Upper lobe of right lung (tissue), 1 donor: ENCODE measurements around the gene PTPMT1. TPM values are rescaled to one million over a fixed set of nuclear protein-coding genes. Genes with fewer than 3 reads are reported as not detected.
A peak's percentile ranks its signal among the peaks of the same experiment; 100 is the strongest.
"Not testable (repeated sequence)": the region's sequence is repeated elsewhere in the genome, so short reads cannot be mapped to it uniquely, and the experiment has no call there.

ENCODE experiments used
- ATAC-seq: fragments of 200-7000 bp; cut with Tn5 transposase; one replicate; pipeline ENCODE4 v1.9.1; 2020; ENCODE audit warnings: mild to moderate bottlenecking, moderate library complexity
- DNase-seq: peaks from one replicate; pipeline ENCODE4 v3.0.0-alpha.2; 2020
- H3K27ac ChIP-seq: fragments of 200-600 bp; one replicate; pipeline ENCODE4 v1.8.0; 2022
- H3K27me3 ChIP-seq: fragments of 200-600 bp; one replicate; pipeline ENCODE4 v1.8.0; 2022; ENCODE audit warnings: mild to moderate bottlenecking
- H3K36me3 ChIP-seq: fragments of 200-600 bp; one replicate; pipeline ENCODE4 v1.8.0; 2022
- H3K4me1 ChIP-seq: fragments of 200-600 bp; one replicate; pipeline ENCODE4 v1.8.0; 2022
- H3K4me3 ChIP-seq: fragments of 200-600 bp; one replicate; pipeline ENCODE4 v1.8.0; 2022; ENCODE audit warnings: mild to moderate bottlenecking
- H3K9me3 ChIP-seq: fragments of 200-600 bp; one replicate; pipeline ENCODE4 v1.8.0; 2022
- intact Hi-C: fragments of 100-400 bp; cut with DNase I; formaldehyde crosslinking; loops from one replicate; pipeline ENCODE4 v1.11.0; 2022
- total RNA-seq: library from RNA; stranded (reverse); fragmentation: NEBNext Ultra II Directional; extraction: Animal tissue kit (Norgen Biotek cat#: 25700); gene quantifications from one replicate; pipeline ENCODE4 v1.2.1, GENCODE V29; 2021
- TF ChIP-seq, protein P1 (sequence below): fragments of 200-600 bp; IDR thresholded peaks from one replicate; pipeline ENCODE4 v1.8.0; 2022; ENCODE audit warnings: antibody characterized with exemption
- donor health status: DM: no; HTN: yes; CAD: no; lungs with severe emphysema.

PTPMT1 gene
- total RNA-seq, 1 donor from 2014 or later: 75.6 TPM

DNA sequence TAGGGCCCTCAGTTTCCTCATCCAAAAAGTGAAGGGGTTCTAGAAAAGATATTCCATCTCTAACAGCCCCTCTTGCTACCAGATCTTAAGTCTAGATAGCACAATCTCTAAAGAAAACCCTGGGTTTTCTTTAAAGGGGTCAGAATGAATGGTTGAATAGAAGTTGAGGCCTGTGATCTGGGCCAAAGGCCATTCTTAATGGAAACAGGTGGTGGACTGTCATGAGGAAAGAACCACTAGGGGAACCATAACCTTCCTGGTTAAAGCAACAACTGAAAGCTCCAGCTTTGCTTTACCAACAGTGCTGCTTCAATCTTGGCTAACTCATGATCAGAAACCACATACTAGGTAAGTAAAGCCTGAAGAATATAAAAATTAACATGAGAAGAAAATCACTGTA lies 14.3 kb upstream of the PTPMT1 start:
- no peak for ATAC-seq
- no peak for DNase-seq
- intact Hi-C loops: no loop called here
- TF ChIP-seq, protein P1, sequence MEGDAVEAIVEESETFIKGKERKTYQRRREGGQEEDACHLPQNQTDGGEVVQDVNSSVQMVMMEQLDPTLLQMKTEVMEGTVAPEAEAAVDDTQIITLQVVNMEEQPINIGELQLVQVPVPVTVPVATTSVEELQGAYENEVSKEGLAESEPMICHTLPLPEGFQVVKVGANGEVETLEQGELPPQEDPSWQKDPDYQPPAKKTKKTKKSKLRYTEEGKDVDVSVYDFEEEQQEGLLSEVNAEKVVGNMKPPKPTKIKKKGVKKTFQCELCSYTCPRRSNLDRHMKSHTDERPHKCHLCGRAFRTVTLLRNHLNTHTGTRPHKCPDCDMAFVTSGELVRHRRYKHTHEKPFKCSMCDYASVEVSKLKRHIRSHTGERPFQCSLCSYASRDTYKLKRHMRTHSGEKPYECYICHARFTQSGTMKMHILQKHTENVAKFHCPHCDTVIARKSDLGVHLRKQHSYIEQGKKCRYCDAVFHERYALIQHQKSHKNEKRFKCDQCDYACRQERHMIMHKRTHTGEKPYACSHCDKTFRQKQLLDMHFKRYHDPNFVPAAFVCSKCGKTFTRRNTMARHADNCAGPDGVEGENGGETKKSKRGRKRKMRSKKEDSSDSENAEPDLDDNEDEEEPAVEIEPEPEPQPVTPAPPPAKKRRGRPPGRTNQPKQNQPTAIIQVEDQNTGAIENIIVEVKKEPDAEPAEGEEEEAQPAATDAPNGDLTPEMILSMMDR: peak; percentile 14
- Histone ChIP-seq H3K36me3 (no peaks in the 10 kb centered on the region), H3K4me3 (peak overlapping the region; percentile 94), H3K9me3 (no peaks in the 10 kb centered on the region), H3K4me1 (peaks cover 55% of the 10 kb centered on the region), H3K27ac (peak overlapping the region; percentile 93), H3K27me3 (no peaks in the 10 kb centered on the region)

DNA sequence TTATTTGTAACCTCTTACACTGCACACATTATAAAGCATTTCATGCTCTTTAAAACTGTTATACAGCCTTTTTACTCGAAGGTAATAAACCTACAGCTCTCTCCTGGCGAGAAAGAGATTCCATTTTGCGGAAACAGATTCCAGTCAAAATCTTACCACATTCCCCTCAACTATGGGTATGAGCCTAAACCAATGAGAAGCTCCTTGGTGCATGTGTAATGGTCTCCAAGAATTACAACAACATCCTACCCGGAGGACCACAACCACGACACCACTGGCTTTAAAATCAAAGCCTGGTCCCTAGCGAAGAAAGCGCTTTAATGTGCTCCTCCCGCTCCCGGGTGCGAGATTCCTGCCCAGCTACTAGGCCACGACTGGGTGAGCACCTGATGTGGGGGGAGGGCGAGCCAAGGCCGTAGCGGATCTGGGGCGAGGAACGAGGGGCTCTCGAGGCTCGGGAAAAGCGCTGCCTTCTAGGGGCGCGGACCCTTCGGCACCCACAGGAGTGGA lies 13.3 kb upstream of the PTPMT1 start:
- Histone ChIP-seq H3K36me3 (no peaks in the 10 kb centered on the region), H3K4me1 (peaks cover 50% of the 10 kb centered on the region), H3K4me3 (peak overlapping the region; percentile 94), H3K27ac (peak overlapping the region; percentile 93), H3K9me3 (no peaks in the 10 kb centered on the region), H3K27me3 (no peaks in the 10 kb centered on the region)
- DNase-seq: peak; percentile 72
- TF ChIP-seq, protein P1: no peak
- peak; percentile 17 for ATAC-seq
- intact Hi-C loops: no loop called here

DNA sequence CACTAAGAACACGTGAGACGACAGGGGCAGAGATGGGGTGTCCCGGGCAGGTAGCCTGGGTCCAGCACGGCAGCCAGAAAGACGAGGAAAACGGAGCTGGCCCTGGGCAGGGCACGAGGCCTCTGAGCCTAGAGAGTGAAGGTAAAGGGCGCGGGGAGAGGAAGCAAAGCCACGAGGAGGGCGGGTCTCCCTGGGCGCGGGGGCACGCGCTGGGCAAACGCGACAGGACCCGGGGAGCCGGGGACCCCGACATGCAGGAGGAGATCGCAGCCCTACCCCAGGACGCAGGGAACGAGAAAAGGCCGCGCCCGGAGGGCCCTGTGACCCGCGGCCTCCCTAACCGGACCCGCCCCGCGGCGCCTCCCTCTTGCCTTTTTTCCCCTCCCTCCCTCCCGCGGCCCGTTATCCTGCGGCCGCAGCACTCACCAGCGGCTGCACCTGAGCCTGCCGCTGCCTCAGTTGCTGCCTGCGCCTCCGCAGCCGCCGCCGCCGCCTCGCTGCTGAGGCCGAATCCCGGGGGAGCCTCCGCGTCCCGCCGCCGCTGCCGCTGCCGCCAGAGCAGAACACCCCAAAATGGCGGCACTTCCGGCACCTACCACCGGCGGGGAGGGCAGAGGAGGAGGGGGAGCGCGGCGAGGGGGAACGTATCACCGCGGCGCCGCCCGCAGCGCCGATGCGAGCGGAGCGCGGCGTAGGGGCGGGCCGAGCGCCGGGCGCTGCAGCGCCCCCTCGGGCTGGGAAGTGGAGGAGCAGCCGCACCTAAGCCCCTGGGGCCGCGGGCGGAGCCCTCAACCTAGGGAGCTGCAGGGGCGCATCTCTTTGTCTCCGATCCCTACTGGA lies 12.6 kb upstream of the PTPMT1 start, which contains the start of gene CELF1:
TSS of gene CELF1 (minus strand) at position 567 of the 840 bp plus-strand sequence. CDS start 53,609 bp downstream, outside the sequence.
- ATAC-seq (peak; percentile 99), DNase-seq (peak; percentile 96)
- peak within 1 kb of the TSS; percentile 93 for H3K27ac ChIP-seq
- TF ChIP-seq, protein P1: peak; percentile 91
- H3K4me1 ChIP-seq: peaks cover 44% of the 10 kb centered on the region
- H3K36me3 ChIP-seq: no peaks in the 10 kb centered on the region
- intact Hi-C loops: no loop called here
- no peaks in the 10 kb centered on the region for H3K27me3 ChIP-seq
- no peaks in the 10 kb centered on the region for H3K9me3 ChIP-seq
- H3K4me3 ChIP-seq: peak within 1 kb of the TSS; percentile 94

DNA sequence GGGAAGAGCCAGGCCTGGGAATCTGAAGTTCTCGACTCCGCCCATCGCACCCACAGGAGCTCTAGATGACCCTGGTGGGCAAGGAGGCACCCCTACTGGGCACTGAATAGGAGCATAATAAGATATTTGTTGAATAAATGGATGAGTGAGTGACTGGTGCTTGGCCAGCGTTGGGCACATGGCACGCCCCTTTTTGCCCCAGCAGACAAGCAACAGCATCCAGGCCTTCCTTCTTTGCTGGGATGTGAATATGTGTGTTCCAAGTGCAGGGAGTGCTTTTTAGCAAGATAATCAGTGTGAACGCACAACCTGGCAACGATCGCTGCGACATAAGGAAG lies 12.0 kb upstream of the PTPMT1 start:
- H3K4me1 ChIP-seq: peaks cover 38% of the 10 kb centered on the region
- H3K36me3 ChIP-seq: no peaks in the 10 kb centered on the region
- ATAC-seq (peak; percentile 36), DNase-seq (no peak)
- H3K27ac ChIP-seq: peak overlapping the region; percentile 74
- no peaks in the 10 kb centered on the region for H3K27me3 ChIP-seq
- intact Hi-C loops: no loop called here
- TF ChIP-seq, protein P1: no peak
- peak overlapping the region; percentile 94 for H3K4me3 ChIP-seq
- H3K9me3 ChIP-seq: no peaks in the 10 kb centered on the region

DNA sequence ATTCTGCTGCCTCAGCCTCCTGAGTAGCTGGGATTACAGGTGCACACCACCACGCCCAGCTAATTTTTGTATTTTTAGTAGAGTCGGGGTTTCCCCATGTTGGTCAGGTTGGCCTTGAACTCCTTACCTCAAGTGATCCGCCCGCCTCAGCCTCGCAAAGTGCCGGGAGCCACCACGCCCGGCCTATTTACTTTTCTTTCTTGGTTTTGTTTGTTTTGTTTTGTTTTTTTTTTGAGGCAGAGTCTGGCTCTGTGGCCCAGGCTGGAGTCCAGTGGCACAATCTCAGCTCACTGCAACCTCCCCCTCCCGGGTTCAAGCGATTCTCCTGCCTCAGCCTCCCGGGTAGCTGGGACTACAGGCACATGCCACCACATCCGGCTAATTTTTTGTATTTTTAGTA lies 8.4 kb upstream of the PTPMT1 start:
- H3K36me3 ChIP-seq, H3K27ac ChIP-seq, DNase-seq, H3K4me3 ChIP-seq, H3K27me3 ChIP-seq, H3K9me3 ChIP-seq, ATAC-seq, H3K4me1 ChIP-seq, intact Hi-C loops: not testable (repeated sequence)

DNA sequence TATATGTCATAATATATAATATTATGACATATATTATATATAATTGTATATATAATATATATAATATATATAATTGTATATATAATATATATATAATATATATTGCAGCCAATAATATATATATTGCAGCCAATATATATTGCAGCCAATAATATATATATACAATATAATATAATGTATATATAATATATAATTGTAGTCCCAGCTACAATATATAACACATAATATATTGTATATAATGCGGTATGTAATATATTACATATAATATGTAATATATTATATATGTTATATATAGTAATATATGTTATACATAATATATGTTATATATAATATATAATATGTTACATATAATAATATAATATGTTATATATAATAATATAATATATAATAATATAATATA lies 6.7 kb upstream of the PTPMT1 start:
- Histone ChIP-seq H3K36me3 (no peaks in the 10 kb centered on the region), H3K4me1 (peaks cover under 1% of the 10 kb centered on the region), H3K27ac (no peak overlapping the region), H3K27me3 (no peaks in the 10 kb centered on the region), H3K4me3 (no peak overlapping the region), H3K9me3 (no peaks in the 10 kb centered on the region)
- intact Hi-C loops: no loop called here
- DNase-seq (no peak), ATAC-seq (no peak)
- TF ChIP-seq, protein P1: no peak
